Breast epithelium (tissue), 4 donors: Measurements from ENCODE around the gene KLF15. TPM values are rescaled to one million over a fixed set of nuclear protein-coding genes. Genes with fewer than 3 reads are reported as not detected.

Experiments used
- DNase-seq, 2 donors: peaks; one replicate each; pipeline ENCODE4 v3.0.0-alpha.2; 2019; ENCODE audit warnings: low spot score in 2 of 2
- H3K27ac ChIP-seq, 2 donors: fragments of 200-600 bp; sonication (generic) in 1 of 2; one replicate each; pipeline ENCODE4 v1.5.1; 2016 to 2019; ENCODE audit warnings: mild to moderate bottlenecking in 1 of 2
- H3K27me3 ChIP-seq, 2 donors: fragments of 200-600 bp; sonication (generic) in 1 of 2; one replicate each; pipeline versions ENCODE4 v1.5.1 to v1.6.0; 2017 to 2019; ENCODE audit warnings: control low read depth in 1 of 2, mild to moderate bottlenecking in 1 of 2
- H3K36me3 ChIP-seq: fragments of 200-600 bp; one replicate; pipeline ENCODE4 v1.5.1; 2019
- H3K4me1 ChIP-seq, 2 donors: fragments of 200-600 bp; sonication (generic); one replicate each; pipeline ENCODE4 v1.5.1; 2016 to 2019; ENCODE audit warnings: control low read depth in 1 of 2
- H3K4me3 ChIP-seq, 3 donors: fragments of 200-600 bp; sonication (generic); 1 replicate in 2 of 3; 2 replicates in 1 of 3; pipeline ENCODE4 v1.5.1; 2016 to 2019; ENCODE audit warnings: mild to moderate bottlenecking in 3 of 3, moderate library complexity in 2 of 3
- H3K9me3 ChIP-seq, 2 donors: fragments of 200-600 bp; sonication (generic) in 1 of 2; one replicate each; pipeline ENCODE4 v1.5.1; 2016 to 2019; ENCODE audit warnings: control low read depth in 1 of 2
- CTCF ChIP-seq, 3 donors: fragments of 450-650 bp; IDR thresholded peaks; one replicate each; pipeline ENCODE4 v1.5.1; 2016 to 2017; ENCODE audit warnings: antibody characterized with exemption in 3 of 3, mild to moderate bottlenecking in 3 of 3, moderate library complexity in 3 of 3
- POLR2A ChIP-seq: fragments of 450-650 bp; IDR thresholded peaks from one replicate; pipeline ENCODE4 v1.6.1; 2016; ENCODE audit warnings: antibody characterized with exemption, mild to moderate bottlenecking, moderate library complexity
- POLR2AphosphoS5 ChIP-seq, 3 donors: sonication (generic); formaldehyde crosslinking; IDR thresholded peaks; one replicate each; pipeline ENCODE4 v1.6.1; 2017; ENCODE audit warnings: antibody characterized with exemption in 3 of 3
- intact Hi-C: fragments of 100-400 bp; cut with DNase I; formaldehyde crosslinking; loops from one replicate; pipeline ENCODE4 v1.15.1; 2023; ENCODE audit warnings: low total_unique reads
- total RNA-seq, 3 donors: library from RNA; depleted of rRNA; stranded (reverse); fragments of >200 nt; gene quantifications; one replicate each; pipeline ENCODE4 v1.1.0, GENCODE V29; 2016

KLF15 gene
- total RNA-seq, 3 donors from 2014 or later, result 36.3 to 129 (median 44.2) TPM

- H3K27me3 ChIP-seq, result peaks cover 0 to 9% of the 10 kb centered on the region in 2 donors
- no peak overlapping the region for H3K4me3 ChIP-seq
- no peaks in the 10 kb centered on the region for H3K36me3 ChIP-seq
- TF ChIP-seq CTCF (IDR thresholded peaks at IDR 0.05) (no peak), POLR2A (no peak), POLR2AphosphoS5 (IDR thresholded peaks at IDR 0.05) (no peak)
- H3K9me3 ChIP-seq, result no peaks in the 10 kb centered on the region
- no peak overlapping the region for H3K27ac ChIP-seq
- H3K4me1 ChIP-seq, result peaks cover 0 to 4% of the 10 kb centered on the region in 2 donors
- intact Hi-C loops, result no loop called here
- no peak for DNase-seq
These were observed 1.6 kb upstream of the KLF15 start for GRCh38 chr3:126358816-126359181.

- peaks cover 0 to 9% of the 10 kb centered on the region in 2 donors for H3K27me3 ChIP-seq
- peak overlapping the region; percentile 74 to 97 for H3K27ac ChIP-seq
- peak in 1 of 2 donors; percentile 36 for DNase-seq
- H3K4me3 ChIP-seq, result peak overlapping the region; percentile 73 to 89 (median 82)
- H3K36me3 ChIP-seq, result no peaks in the 10 kb centered on the region
- no peak for TF ChIP-seq POLR2AphosphoS5 (IDR thresholded peaks at IDR 0.05)
- TF ChIP-seq POLR2A, result no peak
- TF ChIP-seq CTCF (IDR thresholded peaks at IDR 0.05), result no peak
- intact Hi-C loops, result no loop called here
- H3K9me3 ChIP-seq, result no peaks in the 10 kb centered on the region
- H3K4me1 ChIP-seq, result peaks cover 0 to 4% of the 10 kb centered on the region in 2 donors
These were observed 1.0 kb upstream of the KLF15 start for GRCh38 chr3:126358038-126358815.

- intact Hi-C loops, result no loop called here
- peak overlapping the region; percentile 90 to 97 for H3K27ac ChIP-seq
- TF ChIP-seq CTCF (IDR thresholded peaks at IDR 0.05) (no peak), POLR2A (no peak), POLR2AphosphoS5 (IDR thresholded peaks at IDR 0.05) (no peak)
- H3K4me1 ChIP-seq, result peaks cover 0 to 4% of the 10 kb centered on the region in 2 donors
- peaks cover 0 to 9% of the 10 kb centered on the region in 2 donors for H3K27me3 ChIP-seq
- peak overlapping the region; percentile 73 to 89 (median 82) for H3K4me3 ChIP-seq
- H3K36me3 ChIP-seq, result no peaks in the 10 kb centered on the region
- DNase-seq, result no peak
- no peaks in the 10 kb centered on the region for H3K9me3 ChIP-seq
These were observed 589 bp downstream of the KLF15 start for GRCh38 chr3:126356373-126357264.

GRCh38 chr3:126355777-126356372, 1.3 kb downstream of the KLF15 start:
- TF ChIP-seq CTCF (IDR thresholded peaks at IDR 0.05) (peak in 1 of 3 donors; percentile 8), POLR2A (peak; percentile 48), POLR2AphosphoS5 (IDR thresholded peaks at IDR 0.05) (peak; percentile 76 to 91 (median 79))
- H3K27me3 ChIP-seq, result peaks cover 0 to 3% of the 10 kb centered on the region in 2 donors
- intact Hi-C loops, result no loop called here
- DNase-seq, result peak; percentile 90 to 95
- peaks cover 0 to 4% of the 10 kb centered on the region in 2 donors for H3K4me1 ChIP-seq
- no peaks in the 10 kb centered on the region for H3K9me3 ChIP-seq
- peak overlapping the region; percentile 90 to 97 for H3K27ac ChIP-seq
- peak overlapping the region; percentile 73 to 89 (median 82) for H3K4me3 ChIP-seq
- H3K36me3 ChIP-seq, result no peaks in the 10 kb centered on the region
